HG03139 (cell line): ENCODE results near the gene LYRM1.
"Not testable (repeated sequence)": the region's sequence is repeated elsewhere in the genome, so short reads cannot be mapped to it uniquely, and the experiment has no call there.

Experiments used
- ATAC-seq: cut with Tn5 transposase; IDR thresholded peaks from one replicate; pipeline ENCODE4 v1.9.1; 2021; ENCODE audit not compliant: unreplicated experiment

Gene LYRM1

GRCh38 chr16:20973201-20973600 lies 72.6 kb downstream of the LYRM1 start:
- ATAC-seq: not testable (repeated sequence)
